Measurements from ENCODE around the gene SLC7A7.
"Not testable (repeated sequence)": the region's sequence is repeated elsewhere in the genome, so short reads cannot be mapped to it uniquely, and the experiment has no call there.

SLC7A7 gene

DNA sequence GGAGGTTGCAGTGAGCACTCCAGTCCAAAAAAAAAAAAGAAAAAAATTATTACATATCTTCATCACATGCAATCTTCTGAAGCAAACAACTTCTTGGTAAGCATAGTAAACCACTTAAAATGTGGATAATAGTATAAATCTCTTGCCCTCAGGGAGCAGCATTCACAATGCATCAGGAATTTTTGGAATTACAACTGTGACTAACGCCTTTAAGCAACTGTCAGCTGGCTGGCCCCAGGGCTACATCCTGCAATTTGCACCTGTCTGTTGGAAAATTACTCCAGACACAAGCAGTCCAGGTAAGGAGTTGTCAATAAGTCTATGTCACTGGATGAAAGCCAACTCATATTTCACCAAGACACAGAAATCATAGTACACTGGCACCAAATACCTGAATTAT lies 5.5 kb upstream of the SLC7A7 start:
- no peak for DNase-seq
- TF ChIP-seq GATA1 (IDR thresholded peaks at IDR 0.05; ENCODE audit: low read depth, low read length) (no peak), POLR2A (IDR thresholded peaks at IDR 0.05; ENCODE audit: low read length) (no peak)

DNA sequence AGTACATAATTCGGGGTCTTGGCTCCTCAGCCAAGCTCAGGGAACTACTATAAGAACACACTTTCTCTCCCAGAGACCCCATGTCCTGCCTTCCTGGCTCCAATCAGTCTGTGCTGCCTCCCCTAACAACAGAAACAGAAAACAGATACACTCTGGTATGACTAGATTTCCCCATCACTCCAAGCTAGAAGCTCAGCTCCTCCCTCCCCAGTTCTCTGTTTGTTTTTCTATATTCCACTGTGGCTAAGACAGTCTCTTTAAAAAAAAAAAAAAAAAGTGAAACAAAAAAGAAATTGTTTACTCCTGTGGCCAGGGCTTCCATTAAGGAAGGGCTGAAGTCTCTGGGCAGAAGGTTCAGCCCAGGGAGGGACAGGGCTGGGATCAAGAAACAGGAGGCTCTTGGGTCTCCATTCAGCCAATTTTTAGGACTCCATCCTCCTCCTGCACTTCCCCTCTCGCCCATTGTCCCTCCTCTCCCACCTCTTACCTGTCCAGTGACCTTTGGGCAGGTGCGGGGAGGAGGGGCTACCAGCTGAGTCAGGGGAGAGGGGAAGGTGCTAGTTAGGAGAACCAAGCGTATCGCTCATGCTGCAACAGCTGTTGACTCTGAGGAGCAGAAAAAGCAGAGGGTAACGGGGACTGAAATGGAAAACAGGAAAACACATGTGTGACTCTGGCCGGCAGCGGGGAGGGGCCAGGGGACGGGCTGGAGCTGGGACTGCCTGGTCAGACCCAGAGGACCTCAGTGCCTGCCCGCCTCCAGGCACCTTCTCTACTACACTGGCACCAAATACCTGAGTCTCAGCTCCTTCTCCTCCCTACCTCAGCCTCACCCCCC lies 4.1 kb upstream of the SLC7A7 start:
- no peak for DNase-seq
- TF ChIP-seq GATA1 (IDR thresholded peaks at IDR 0.05; ENCODE audit: low read depth, low read length) (no peak), POLR2A (IDR thresholded peaks at IDR 0.05; ENCODE audit: low read length) (no peak)

DNA sequence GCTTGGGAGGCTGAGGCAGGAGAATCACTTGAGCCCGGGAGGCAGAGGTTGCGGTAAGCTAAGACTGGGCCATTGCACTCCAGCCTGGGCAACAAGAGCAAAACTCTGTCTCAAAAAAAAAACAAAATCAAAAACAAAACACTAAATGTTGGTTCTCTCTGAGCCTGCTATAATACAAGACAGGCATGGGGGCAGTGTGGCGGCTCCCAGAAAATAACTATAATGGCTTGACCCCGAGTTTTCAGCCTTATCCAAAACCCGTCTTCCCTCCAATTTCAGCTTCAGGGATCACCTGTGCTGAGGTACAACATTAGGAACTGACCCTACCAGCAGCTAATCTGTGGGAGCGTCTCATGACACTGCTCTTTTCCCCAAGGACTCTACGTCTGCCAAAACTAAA lies 862 bp downstream of the SLC7A7 start:
- TF ChIP-seq GATA1 (IDR thresholded peaks at IDR 0.05; ENCODE audit: low read depth, low read length), result no peak
- TF ChIP-seq POLR2A (IDR thresholded peaks at IDR 0.05; ENCODE audit: low read length), result no peak
- no peak for DNase-seq

DNA sequence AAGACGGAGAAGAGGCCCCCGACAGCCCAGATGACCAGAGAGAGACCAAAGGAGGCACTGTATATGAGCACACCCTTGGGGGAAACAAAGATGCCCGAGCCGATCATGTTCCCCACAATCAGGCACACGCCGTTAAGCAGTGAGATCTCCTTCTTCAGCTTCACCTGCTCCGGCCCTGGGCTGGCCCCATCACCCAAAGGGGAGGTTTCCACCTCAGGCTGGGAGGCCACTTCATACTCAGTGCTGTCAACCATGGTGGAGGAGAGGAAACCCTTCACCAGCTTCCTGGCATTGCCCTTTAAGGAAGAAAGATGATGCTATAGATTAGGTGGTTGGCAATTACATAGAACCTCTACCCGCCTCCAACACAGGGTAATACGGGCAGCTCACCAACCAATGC lies 2.1 kb downstream of the SLC7A7 start:
- TF ChIP-seq POLR2A (IDR thresholded peaks at IDR 0.05; ENCODE audit: low read length) (no peak), GATA1 (IDR thresholded peaks at IDR 0.05; ENCODE audit: low read depth, low read length) (no peak)
- DNase-seq, result no peak

DNA sequence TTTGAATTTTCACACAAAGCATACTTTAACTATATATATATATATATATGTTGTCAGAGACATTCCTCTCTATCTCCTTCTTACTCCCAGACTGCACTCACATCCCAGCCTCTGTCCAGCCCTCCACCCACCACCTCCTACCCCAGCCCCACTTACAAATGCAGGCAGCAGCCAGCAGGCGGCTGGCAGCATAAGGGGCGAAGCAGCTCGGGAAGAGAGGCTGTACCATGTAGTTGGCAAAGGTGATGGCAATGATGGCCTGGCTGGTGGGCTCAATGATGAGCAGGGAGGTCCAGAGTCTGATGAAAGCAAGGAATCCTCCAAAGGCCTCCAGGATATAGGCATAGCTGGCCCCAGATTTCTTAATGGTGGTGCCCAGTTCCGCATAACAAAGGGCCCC lies 2.5 kb downstream of the SLC7A7 start:
- no peak for DNase-seq
- no peak for TF ChIP-seq GATA1 (IDR thresholded peaks at IDR 0.05; ENCODE audit: low read depth, low read length)
- TF ChIP-seq POLR2A (IDR thresholded peaks at IDR 0.05; ENCODE audit: low read length), result no peak

DNA sequence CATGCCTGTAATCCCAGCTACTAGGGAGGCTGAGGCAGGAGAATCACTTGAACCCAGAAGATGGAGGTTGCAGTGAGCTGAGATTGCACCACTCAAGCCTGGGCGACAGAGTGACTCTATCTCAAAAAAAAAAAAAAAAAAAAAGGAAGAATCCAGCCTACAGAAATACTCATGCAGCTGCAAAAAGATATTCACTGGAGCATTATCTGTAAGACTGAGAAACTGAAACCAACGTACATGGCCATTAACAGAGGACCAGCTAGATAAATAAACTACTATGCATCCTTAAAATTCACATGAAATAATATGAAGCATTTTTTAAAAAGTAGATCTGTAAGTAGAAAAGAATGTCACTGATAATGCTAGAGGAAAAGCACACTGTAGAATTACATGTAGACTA lies 3.5 kb downstream of the SLC7A7 start:
- TF ChIP-seq POLR2A (IDR thresholded peaks at IDR 0.05; ENCODE audit: low read length), result no peak
- no peak for TF ChIP-seq GATA1 (IDR thresholded peaks at IDR 0.05; ENCODE audit: low read depth, low read length)
- DNase-seq, result no peak

DNA sequence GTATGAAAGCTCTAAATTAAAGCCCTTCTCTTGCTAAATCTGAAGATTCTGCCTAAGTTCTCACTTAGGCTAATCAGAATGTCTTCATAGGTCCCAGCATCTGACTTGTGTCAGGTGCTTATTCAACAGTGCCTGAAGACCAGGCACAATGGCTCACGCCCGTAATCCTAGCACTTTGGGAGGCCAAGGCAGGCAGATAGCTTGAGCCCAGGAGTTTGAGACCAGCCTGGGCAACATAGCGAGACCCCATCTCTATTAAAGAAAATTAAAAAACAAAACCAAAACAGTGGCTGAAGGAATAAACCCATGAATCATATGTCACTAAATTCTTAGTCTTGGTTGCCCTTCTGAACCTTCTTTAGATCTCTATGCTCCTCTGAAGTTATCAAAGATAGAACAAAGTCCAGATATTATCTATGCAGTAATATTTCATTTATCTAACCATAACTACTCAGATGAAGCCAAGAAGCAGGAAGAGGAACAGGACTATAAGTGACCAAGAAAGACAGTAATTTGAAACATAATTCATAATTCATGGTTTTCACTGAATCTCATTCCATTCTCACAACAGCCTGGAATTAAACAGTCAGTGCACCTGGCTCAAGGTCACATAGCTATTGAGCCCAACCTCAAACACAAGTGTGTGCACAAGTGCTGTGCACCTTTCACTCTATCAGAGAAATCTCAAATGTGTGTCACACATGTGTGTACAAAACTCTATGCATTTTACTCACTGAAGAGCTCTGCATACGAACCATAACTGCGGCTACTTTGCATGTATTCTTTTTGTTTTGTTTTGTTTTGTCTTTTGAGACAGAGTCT lies 6.6 kb downstream of the SLC7A7 start:
- no peak for TF ChIP-seq GATA1 (IDR thresholded peaks at IDR 0.05; ENCODE audit: low read depth, low read length)
- TF ChIP-seq POLR2A (IDR thresholded peaks at IDR 0.05; ENCODE audit: low read length), result no peak
- DNase-seq, result no peak

DNA sequence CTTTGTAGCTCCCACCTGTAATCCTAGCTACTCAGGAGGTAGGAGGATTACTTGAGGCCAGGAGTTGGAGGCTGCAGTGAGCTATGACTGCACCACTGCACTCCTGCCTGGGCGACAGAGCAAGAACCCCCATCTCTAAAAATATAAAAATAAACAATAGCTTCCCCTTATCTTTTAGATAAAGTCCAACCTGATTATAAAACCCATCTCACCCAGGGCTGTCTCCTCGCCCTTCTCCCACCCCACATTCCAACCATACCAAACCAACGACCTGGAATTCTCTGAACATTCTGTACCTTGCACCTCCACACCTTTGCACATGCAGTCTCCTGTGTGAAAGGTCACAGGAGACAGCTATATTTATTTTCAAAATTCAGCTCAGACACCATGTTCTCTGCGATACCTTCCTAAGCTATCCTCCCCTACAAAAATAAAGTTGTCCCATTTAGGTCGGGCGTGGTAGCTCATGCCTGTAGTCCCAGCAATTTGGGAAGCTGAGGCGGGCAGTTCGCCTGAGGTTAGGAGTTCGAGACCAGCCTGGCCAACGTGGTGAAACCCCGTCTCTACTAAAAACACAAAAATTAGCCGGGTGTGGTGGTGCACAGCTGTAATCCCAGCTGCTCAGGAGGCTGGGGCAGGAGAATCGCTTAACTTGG lies 7.7 kb downstream of the SLC7A7 start:
- DNase-seq, result no peak
- TF ChIP-seq POLR2A (IDR thresholded peaks at IDR 0.05; ENCODE audit: low read length) (no peak), GATA1 (IDR thresholded peaks at IDR 0.05; ENCODE audit: low read depth, low read length) (no peak)

DNA sequence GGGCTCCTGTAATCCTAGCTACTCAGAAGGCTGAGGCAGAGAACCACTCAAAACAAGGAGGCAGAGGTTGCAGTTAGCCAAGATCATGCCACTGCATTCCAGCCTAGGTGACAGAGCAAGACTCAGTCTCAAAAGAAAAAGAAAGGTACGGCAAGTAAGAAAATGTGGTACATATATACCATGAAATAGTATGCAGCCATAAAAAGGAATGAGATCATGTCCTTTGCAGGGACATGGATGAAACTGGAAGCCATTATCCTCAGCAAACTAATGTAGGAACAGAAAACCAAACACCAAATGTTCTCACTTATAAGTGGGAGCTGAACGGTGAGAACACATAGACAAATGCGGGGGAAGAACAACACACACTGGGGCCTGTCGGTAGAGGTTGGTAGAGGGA lies 10.0 kb downstream of the SLC7A7 start:
- DNase-seq, result not testable (repeated sequence)

DNA sequence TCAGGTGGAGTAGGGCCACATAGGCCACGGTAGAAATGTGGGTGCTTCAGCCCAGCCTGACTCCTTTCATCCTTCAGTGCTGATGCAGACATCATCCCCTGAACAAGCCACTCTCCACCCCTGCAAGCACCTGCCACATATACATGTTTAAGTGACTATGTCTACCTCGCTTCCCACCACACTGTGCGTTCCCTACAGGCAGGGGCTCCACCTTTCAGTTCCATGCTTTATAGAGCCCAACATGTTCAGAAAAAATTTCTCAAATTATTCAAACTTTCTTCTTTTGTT lies 11.6 kb downstream of the SLC7A7 start:
- no peak for DNase-seq
- no peak for TF ChIP-seq POLR2A (IDR thresholded peaks at IDR 0.05; ENCODE audit: low read length)
- TF ChIP-seq GATA1 (IDR thresholded peaks at IDR 0.05; ENCODE audit: low read depth, low read length), result no peak

DNA sequence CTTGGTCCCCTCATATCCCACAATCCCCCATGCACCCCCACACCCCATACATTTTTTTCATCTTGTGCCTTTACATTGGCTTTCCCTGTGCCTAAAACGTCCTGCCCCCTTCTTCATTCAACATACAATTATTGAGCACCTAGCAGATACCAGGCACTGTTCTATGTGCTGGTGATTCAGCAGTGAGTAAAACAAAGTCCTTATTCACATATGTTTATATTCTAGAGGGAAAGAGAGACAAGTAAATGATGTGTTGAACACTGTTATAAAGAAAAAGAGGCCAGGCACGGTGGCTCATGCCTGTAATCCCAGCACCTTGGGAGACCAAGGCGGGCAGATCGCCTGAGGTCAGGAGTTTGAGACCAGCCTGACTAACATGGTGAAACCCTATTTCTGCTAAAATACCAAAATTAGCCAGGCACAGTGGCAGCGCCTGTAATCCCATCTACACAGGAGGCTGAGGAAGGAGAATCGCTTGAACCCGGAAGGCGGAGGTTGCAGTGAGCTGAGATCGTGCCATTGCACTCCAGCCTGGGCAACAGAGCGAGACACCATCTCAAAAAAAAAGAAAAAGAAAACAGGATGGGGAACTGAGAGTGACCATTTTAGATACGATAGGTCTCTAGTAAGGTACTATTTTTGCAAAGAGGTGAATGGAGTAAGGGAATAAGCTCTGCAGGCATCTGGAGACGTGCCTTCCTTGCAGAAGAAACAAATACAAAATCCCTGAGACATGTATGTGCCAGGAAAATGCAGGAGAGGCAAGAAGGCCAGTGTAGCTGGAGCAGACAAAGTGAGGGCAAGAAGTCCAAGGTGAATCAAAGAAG lies 12.2 kb downstream of the SLC7A7 start:
- TF ChIP-seq POLR2A (IDR thresholded peaks at IDR 0.05; ENCODE audit: low read length) (no peak), GATA1 (IDR thresholded peaks at IDR 0.05; ENCODE audit: low read depth, low read length) (no peak)
- no peak for DNase-seq

DNA sequence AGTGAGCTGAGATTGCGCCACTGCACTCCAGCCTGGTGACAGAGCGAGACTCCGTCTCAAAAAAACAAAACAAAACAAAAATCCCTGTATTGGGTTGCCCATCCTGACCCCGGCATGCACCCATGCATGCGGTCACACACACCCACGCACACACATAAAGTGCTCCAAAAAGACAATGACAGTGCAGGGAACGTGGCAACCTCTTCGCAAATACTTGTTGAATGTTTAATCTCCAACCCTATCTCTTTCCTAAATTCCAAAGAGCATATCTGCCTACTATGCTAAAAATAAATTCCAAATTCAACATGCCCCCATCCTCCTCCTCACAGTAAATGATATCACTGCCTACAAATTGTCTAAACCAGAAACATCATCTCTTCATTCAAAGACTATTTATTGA lies 13.5 kb downstream of the SLC7A7 start:
- DNase-seq, result no peak
- TF ChIP-seq GATA1 (IDR thresholded peaks at IDR 0.05; ENCODE audit: low read depth, low read length), result no peak

DNA sequence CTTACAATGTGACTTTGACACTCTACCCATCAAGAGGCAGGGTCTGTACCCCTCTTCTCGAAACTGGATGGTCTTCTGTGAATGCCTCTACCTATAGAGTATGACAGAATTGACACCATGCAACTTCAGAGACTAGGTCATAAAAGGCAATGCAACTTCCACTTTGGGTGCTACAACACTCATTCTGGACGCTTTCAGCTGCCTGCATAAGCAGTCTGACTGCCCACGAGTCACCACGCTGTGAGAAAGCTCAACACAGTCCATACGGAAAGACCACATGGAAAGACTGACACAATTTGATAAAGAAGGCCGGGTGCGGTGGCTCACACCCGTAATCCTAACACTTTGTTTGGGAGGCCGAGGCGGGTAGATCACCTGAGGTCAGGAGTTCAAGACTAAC lies 14.9 kb downstream of the SLC7A7 start:
- no peak for DNase-seq
- TF ChIP-seq POLR2A (IDR thresholded peaks at IDR 0.05; ENCODE audit: low read length), result no peak
- no peak for TF ChIP-seq GATA1 (IDR thresholded peaks at IDR 0.05; ENCODE audit: low read depth, low read length)

DNA sequence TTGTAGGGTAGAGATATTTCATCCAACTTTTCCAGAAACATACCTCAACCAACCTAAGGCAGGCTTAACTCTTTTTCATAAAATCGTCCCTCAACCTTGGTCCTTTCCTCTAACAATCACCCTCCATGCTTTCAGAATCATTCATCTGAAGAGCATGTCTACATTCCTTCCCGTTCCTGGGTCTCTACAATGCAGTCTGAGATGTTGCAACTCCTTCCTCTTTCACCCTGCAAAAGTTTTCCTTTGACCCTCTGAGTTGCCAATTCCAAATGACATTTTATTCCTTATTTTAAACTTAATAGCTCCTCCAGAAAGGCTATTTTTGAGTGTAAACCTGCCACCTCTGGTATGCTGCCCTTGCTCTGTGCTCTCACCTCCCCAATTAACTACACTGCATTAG lies 16.7 kb downstream of the SLC7A7 start:
- no peak for DNase-seq
- no peak for TF ChIP-seq POLR2A (IDR thresholded peaks at IDR 0.05; ENCODE audit: low read length)
- TF ChIP-seq GATA1 (IDR thresholded peaks at IDR 0.05; ENCODE audit: low read depth, low read length), result no peak
